Glutamatergic neuron (in vitro differentiated cells): Measurements from ENCODE around the gene SRGAP1. TPM values are rescaled to one million over a fixed set of nuclear protein-coding genes. Genes with fewer than 3 reads are reported as not detected.

Experiments used
- DNase-seq: peaks from one replicate; pipeline ENCODE4 v3.0.0; 2022
- H3K27ac Mint-ChIP-seq: one replicate; pipeline ENCODE4 v1.8.0; 2020; ENCODE audit warnings: mild to moderate bottlenecking, mixed read lengths, inconsistent platforms; ENCODE audit not compliant: unreplicated experiment
- H3K27me3 Mint-ChIP-seq: one replicate; pipeline ENCODE4 v1.8.0; 2020; ENCODE audit warnings: mild to moderate bottlenecking, moderate library complexity, mixed read lengths, inconsistent platforms; ENCODE audit not compliant: unreplicated experiment
- H3K36me3 Mint-ChIP-seq: one replicate; pipeline ENCODE4 v1.8.0; 2020; ENCODE audit warnings: mild to moderate bottlenecking, mixed read lengths, inconsistent platforms; ENCODE audit not compliant: unreplicated experiment
- H3K4me1 Mint-ChIP-seq: one replicate; pipeline ENCODE4 v1.8.0; 2020; ENCODE audit warnings: mild to moderate bottlenecking, low read depth, mixed read lengths, inconsistent platforms; ENCODE audit not compliant: unreplicated experiment
- H3K4me3 Mint-ChIP-seq: one replicate; pipeline ENCODE4 v1.8.0; 2020; ENCODE audit warnings: mild to moderate bottlenecking, mixed read lengths, inconsistent platforms; ENCODE audit not compliant: unreplicated experiment
- H3K9me3 Mint-ChIP-seq: one replicate; pipeline ENCODE4 v1.8.0; 2020; ENCODE audit warnings: mild to moderate bottlenecking, moderate library complexity, mixed read lengths, inconsistent platforms; ENCODE audit not compliant: unreplicated experiment
- total RNA-seq: library from RNA; stranded (reverse); fragmentation: NEBNext Ultra II Directional; extraction: Animal tissue kit (Norgen Biotek cat#: 25700); gene quantifications from one replicate; pipeline ENCODE4 v1.2.1, GENCODE V29; 2021; ENCODE audit not compliant: unreplicated experiment
- TF ChIP-seq, protein P1 (sequence below): fragments of 200-600 bp; sonication (generic); IDR thresholded peaks from one replicate; pipeline ENCODE4 v1.5.0; 2021; ENCODE audit not compliant: partially characterized antibody, unreplicated experiment

The SRGAP1 gene
- total RNA-seq, 1 donor from 2014 or later, result 52.0 TPM

GRCh38 chr12:63843254-63843720 lies 1.2 kb upstream of the SRGAP1 start:
- TF ChIP-seq, protein P1, sequence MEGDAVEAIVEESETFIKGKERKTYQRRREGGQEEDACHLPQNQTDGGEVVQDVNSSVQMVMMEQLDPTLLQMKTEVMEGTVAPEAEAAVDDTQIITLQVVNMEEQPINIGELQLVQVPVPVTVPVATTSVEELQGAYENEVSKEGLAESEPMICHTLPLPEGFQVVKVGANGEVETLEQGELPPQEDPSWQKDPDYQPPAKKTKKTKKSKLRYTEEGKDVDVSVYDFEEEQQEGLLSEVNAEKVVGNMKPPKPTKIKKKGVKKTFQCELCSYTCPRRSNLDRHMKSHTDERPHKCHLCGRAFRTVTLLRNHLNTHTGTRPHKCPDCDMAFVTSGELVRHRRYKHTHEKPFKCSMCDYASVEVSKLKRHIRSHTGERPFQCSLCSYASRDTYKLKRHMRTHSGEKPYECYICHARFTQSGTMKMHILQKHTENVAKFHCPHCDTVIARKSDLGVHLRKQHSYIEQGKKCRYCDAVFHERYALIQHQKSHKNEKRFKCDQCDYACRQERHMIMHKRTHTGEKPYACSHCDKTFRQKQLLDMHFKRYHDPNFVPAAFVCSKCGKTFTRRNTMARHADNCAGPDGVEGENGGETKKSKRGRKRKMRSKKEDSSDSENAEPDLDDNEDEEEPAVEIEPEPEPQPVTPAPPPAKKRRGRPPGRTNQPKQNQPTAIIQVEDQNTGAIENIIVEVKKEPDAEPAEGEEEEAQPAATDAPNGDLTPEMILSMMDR, result no peak
- peak overlapping the region; percentile 83 for H3K4me3 Mint-ChIP-seq
- DNase-seq, result no peak
- H3K36me3 Mint-ChIP-seq, result no peaks in the 10 kb centered on the region
- peak overlapping the region; percentile 53 for H3K27ac Mint-ChIP-seq
- H3K9me3 Mint-ChIP-seq, result peaks cover 5% of the 10 kb centered on the region
- H3K27me3 Mint-ChIP-seq, result peaks cover 8% of the 10 kb centered on the region
- peaks cover 8% of the 10 kb centered on the region for H3K4me1 Mint-ChIP-seq

DNA sequence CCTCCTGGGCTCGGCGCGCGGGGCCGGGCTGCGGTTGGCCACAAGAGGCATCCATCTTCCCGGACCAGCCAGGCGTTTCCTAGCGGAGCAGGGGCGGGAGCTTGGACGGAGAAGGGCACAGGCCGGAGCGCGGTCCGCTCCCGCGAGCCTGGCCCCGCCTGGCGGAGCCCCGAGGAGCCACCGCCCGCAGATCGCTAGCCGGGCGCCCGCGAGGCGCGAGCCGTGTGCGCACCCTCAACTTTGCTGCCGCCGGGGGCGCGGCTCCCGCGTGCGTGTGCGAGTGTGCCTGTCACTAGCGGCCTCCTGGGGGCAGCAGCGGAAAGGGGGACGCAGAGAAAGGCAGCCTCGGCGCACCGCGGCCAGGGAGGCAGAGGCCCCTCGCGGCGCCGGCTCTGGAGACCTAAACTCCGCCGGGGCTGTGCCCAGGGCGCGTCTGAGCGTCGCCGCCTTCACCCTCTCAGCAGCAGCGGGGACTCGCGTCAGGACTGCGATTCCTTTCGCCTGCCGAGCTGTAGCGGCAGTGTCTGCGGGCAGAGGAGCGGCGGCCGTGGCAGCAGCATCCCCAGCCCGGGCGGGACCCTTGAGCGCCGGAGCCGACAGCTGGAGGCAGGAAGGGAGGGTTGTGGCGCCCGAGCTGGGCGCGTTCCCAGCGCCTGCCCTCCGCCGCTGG lies 644 bp upstream of the SRGAP1 start:
- Mint-ChIP-seq H3K4me3 (peak overlapping the region; percentile 65), H3K4me1 (peaks cover 8% of the 10 kb centered on the region), H3K9me3 (peaks cover 5% of the 10 kb centered on the region), H3K27me3 (peaks cover 10% of the 10 kb centered on the region), H3K27ac (no peak overlapping the region), H3K36me3 (no peaks in the 10 kb centered on the region)
- DNase-seq, result peak; percentile 93
- TF ChIP-seq, protein P1, result peak; percentile 84

- peak overlapping the region; percentile 99 for H3K4me3 Mint-ChIP-seq
- no peak for DNase-seq
- peaks cover 10% of the 10 kb centered on the region for H3K27me3 Mint-ChIP-seq
- peaks cover 15% of the 10 kb centered on the region for H3K4me1 Mint-ChIP-seq
- peaks cover 5% of the 10 kb centered on the region for H3K9me3 Mint-ChIP-seq
- TF ChIP-seq, protein P1, result no peak
- H3K36me3 Mint-ChIP-seq, result no peaks in the 10 kb centered on the region
- peak overlapping the region; percentile 76 for H3K27ac Mint-ChIP-seq
Measured at GRCh38 chr12:63845726-63846125, 1.2 kb downstream of the SRGAP1 start.

DNA sequence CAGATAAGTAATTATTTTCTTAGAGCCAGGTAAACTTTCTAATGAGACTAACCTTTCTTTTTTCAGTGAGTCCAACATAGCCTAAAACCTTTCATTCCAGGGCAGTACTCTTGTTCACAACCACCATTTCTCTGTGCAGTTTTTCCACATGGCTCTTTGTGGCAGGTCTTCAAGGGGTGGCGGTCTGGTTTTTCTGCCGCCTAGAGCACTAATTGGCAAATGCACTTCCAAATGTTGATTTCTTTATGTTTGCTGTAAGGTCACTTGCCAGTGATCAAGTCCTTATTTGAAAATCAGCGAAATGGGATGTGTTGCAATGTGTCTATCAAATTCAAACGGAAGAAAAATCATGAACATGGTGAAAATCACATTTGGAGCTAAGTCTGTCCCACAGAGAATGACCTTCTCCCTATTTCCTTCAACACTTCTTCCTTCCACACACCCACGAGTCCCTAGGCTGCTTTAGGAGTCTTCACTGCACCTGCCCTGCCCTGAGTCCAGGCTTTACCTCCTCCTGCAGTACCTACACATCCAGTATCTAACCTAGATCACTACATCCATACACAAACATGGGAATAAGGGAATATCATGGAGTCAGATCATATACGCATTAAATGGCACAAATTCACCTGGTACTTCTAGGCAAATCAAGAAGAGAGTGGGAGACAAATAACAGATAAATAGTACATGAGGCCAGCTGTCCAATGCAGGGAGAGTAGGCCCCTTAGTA lies 1.9 kb downstream of the SRGAP1 start:
- Mint-ChIP-seq H3K36me3 (no peaks in the 10 kb centered on the region), H3K27ac (peak overlapping the region; percentile 76), H3K4me1 (peaks cover 15% of the 10 kb centered on the region), H3K27me3 (peaks cover 10% of the 10 kb centered on the region), H3K4me3 (peak overlapping the region; percentile 99), H3K9me3 (peaks cover 5% of the 10 kb centered on the region)
- TF ChIP-seq, protein P1, result no peak
- DNase-seq, result no peak

- TF ChIP-seq, protein P1, result no peak
- Mint-ChIP-seq H3K27ac (no peak overlapping the region), H3K9me3 (peaks cover 5% of the 10 kb centered on the region), H3K36me3 (no peaks in the 10 kb centered on the region), H3K4me1 (peaks cover 15% of the 10 kb centered on the region), H3K27me3 (peaks cover 10% of the 10 kb centered on the region), H3K4me3 (peak overlapping the region; percentile 26)
- DNase-seq, result no peak
Measured at GRCh38 chr12:63848450-63848849, 4.0 kb downstream of the SRGAP1 start.
